PC-3 (cell line): ENCODE results near the gene RAD51AP1.

Experiments
- CTCF ChIP-seq: fragments of 300-600 bp; sonication (generic); conservative IDR thresholded peaks from 2 replicates; pipeline ENCODE4 v1.5.1; 2017; ENCODE audit warnings: antibody characterized with exemption, low read depth, mild to moderate bottlenecking, low read length
- EZH2 ChIP-seq: fragments of 300-600 bp; sonication (generic); IDR thresholded peaks from one replicate; pipeline ENCODE4 v1.6.1; 2017; ENCODE audit warnings: antibody characterized with exemption, mild to moderate bottlenecking, low read length; ENCODE audit not compliant: unreplicated experiment
- EZH2phosphoT487 ChIP-seq: fragments of 300-600 bp; sonication (generic); IDR thresholded peaks from 2 replicates; pipeline ENCODE4 v1.6.1; 2018; ENCODE audit warnings: mild to moderate bottlenecking, antibody characterized with exemption, low read length, borderline replicate concordance

GRCh38 chr12:4558171-4558570, 19.5 kb downstream of the RAD51AP1 start:
- TF ChIP-seq CTCF: no peak
- TF ChIP-seq EZH2: no peak
- TF ChIP-seq EZH2phosphoT487: no peak
